ENCODE results near the gene SPAG9.

Gene SPAG9

DNA sequence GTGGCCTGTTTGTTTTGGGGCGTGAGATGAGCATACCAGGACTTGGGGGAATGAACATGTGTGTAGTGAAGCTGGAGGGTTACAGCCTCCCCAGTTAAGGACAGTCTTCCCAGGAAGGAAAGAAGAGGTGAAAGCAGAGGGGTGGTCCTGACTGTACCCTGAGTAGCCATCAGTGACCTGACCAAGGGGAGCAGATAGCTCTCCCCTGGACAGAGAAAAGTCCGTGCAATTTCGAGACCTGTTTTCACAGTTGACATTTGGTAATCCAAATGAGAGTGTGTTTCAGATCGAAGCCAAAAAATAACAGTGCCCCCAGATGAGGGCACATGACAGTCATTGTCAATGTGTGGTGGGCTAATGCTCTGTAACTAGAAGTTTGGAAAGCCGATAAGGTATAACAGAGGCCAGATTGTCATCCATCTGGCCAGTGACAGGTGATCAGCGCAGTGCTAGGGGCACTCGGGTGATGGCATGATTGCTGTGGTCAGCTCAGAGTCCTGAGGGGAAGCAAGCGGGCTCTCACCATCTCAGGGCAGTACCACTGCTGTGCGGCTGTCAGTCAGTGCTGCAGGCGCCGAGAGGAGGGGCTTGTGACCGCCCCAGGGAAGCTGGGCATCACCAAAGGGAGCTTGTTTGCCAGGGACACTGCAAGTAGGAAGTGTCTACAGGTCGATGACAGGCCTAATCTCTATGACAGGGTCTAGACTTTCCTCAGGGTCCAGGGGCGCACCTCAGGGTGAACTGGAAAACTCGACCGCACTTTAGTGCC lies 44.4 kb upstream of the SPAG9 start:
- TF ChIP-seq, protein P1, sequence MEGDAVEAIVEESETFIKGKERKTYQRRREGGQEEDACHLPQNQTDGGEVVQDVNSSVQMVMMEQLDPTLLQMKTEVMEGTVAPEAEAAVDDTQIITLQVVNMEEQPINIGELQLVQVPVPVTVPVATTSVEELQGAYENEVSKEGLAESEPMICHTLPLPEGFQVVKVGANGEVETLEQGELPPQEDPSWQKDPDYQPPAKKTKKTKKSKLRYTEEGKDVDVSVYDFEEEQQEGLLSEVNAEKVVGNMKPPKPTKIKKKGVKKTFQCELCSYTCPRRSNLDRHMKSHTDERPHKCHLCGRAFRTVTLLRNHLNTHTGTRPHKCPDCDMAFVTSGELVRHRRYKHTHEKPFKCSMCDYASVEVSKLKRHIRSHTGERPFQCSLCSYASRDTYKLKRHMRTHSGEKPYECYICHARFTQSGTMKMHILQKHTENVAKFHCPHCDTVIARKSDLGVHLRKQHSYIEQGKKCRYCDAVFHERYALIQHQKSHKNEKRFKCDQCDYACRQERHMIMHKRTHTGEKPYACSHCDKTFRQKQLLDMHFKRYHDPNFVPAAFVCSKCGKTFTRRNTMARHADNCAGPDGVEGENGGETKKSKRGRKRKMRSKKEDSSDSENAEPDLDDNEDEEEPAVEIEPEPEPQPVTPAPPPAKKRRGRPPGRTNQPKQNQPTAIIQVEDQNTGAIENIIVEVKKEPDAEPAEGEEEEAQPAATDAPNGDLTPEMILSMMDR (IDR thresholded peaks at IDR 0.05; ENCODE audit: low read depth, low read length) = no peak
- no peak for DNase-seq (ENCODE audit: low read depth in 2 of 2)
- H3K4me3 ChIP-seq (replicated peaks in 1 of 2; ENCODE audit: low read depth in 2 of 2, low read length in 2 of 2) = peak overlapping the region in 1 of 2 donors; percentile 96

DNA sequence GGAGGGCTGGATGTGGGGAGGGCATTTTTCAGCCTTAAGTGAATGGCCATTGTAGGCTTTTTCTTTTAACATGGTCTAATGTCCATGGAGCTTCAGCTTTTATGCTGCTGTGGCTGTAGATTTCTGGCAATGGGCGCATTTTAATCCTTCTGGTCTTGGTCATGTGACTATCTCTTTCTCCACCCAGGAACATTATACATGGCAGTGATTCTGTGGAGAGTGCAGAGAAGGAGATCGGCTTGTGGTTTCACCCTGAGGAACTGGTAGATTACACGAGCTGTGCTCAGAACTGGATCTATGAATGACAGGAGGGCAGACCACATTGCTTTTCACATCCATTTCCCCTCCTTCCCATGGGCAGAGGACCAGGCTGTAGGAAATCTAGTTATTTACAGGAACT lies 40.9 kb upstream of the SPAG9 start:
- TF ChIP-seq, protein P1 (IDR thresholded peaks at IDR 0.05; ENCODE audit: low read depth, low read length) = no peak
- DNase-seq (ENCODE audit: low read depth in 2 of 2) = no peak

DNA sequence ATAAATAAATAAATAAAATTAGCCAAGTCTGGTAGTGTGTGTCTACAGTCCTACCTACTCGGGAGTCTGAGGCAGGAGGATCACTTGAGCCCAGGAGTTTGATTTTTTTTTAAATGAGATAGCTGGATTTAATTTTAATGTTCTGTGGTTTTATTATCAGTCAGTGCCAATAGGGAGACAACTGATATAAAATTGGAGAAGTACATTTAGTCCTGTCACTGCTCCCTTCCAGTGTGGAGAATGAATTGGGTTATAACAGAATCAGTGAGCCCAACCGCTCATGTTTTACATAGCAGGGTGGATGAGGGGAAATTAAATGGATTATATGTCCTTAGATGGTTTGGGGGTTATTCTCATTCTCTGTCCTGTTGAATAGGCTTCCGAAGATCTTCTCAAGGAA lies 38.9 kb upstream of the SPAG9 start:
- TF ChIP-seq, protein P1 (IDR thresholded peaks at IDR 0.05; ENCODE audit: low read depth, low read length) = no peak
- no peak for DNase-seq (ENCODE audit: low read depth in 2 of 2)

More for the DNA sequence above, 40.9 kb upstream of the SPAG9 start:
- no peak overlapping the region for H3K4me3 ChIP-seq (replicated peaks in 1 of 2; ENCODE audit: low read depth in 2 of 2, low read length in 2 of 2)

DNA sequence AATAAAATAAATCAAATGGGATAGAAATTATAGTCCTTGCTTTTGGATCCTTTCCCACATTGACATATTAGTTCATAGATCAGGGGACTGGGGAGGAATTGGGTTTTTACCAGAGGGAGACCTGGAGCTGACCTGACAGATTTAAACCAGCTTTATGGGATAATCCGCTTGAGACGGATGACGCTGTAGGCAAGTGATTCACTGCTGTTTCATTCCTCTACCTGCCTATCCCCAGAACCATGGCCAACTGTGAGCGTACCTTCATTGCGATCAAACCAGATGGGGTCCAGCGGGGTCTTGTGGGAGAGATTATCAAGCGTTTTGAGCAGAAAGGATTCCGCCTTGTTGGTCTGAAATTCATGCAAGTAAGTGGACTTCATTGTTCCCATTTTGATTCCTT lies 34.7 kb upstream of the SPAG9 start:
- TF ChIP-seq, protein P1 (IDR thresholded peaks at IDR 0.05; ENCODE audit: low read depth, low read length) = no peak
- H3K4me3 ChIP-seq (replicated peaks in 1 of 2; ENCODE audit: low read depth in 2 of 2, low read length in 2 of 2) = no peak overlapping the region
- no peak for DNase-seq (ENCODE audit: low read depth in 2 of 2)

More for the DNA sequence above, 38.9 kb upstream of the SPAG9 start:
- no peak overlapping the region for H3K4me3 ChIP-seq (replicated peaks in 1 of 2; ENCODE audit: low read depth in 2 of 2, low read length in 2 of 2)

DNA sequence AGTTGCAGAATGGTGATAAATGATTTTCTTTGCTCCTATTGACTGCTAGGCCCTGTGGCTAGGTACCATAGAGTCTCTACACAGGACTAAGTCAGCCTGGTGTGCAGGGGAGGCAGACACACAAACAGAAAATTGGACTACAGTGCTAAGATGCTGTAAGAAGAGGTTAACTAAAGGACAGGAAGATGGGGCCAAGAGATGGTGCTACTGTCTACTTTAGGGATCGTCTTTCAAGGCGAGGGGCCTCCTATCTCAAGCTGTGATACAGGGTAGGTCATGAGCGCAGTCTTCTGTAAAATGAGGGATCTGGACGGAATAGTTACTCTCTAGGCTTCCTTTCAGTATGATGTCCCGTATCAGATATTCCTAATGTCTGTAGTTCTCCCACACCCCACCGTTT lies 33.5 kb upstream of the SPAG9 start:
- H3K4me3 ChIP-seq (replicated peaks in 1 of 2; ENCODE audit: low read depth in 2 of 2, low read length in 2 of 2) = peak overlapping the region; percentile 70 to 96
- no peak for DNase-seq (ENCODE audit: low read depth in 2 of 2)
- TF ChIP-seq, protein P1 (IDR thresholded peaks at IDR 0.05; ENCODE audit: low read depth, low read length) = no peak

DNA sequence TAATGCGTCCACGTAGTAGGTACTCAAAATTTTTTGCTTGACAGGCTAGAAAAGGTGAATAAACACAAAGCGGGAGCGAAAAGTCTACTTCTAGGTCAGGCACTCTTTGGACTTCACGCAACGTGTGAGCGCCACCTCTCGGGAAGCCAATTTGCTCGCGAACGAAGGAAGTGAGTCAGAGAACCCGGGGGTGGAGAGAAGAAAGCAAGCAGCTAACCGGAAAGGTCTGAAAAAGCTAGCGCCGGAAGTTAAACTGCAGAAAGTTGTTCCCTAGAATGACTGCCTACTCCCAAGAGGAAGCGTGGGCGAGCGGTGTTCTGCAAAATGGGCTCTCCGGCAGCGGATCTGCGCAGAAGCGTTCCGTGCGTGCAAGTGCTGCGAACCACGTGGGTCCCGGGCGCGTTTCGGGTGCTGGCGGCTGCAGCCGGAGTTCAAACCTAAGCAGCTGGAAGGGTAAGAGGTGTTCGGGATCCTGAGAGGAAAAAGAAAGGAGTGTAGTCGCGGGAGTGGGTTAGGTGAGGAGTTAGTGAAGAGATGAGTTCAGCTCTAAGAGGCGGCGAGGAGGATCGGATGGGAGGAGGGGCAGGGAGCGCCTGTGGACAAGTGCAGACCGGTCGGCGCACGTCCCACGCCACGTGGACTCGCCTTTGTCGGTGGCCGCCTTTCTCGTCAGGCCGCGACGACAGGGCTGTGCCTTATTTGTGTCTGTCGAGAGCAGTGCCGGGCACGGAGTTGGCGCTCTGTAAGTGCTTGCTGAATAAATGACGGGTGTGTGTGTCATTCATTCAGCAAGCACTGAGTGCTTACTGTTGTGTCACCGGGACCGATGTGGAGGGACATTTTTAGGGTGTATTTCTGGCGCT lies 32.8 kb upstream of the SPAG9 start, which contains the start of gene NME1:
Gene NME1, plus strand, starts transcription at position 350 of the 863 bp plus-strand sequence. CDS start 2,096 bp downstream, outside the sequence.
- TF ChIP-seq, protein P1 (IDR thresholded peaks at IDR 0.05; ENCODE audit: low read depth, low read length) = peak; percentile 73
- peak within 1 kb of the TSS; percentile 70 to 96 for H3K4me3 ChIP-seq (replicated peaks in 1 of 2; ENCODE audit: low read depth in 2 of 2, low read length in 2 of 2)
- DNase-seq (ENCODE audit: low read depth in 2 of 2) = peak; percentile 100
